OCI-LY1 (cell line): ENCODE measurements around the gene ROPN1L.
A peak's percentile ranks its signal among the peaks of the same experiment; 100 is the strongest.

ENCODE experiments used
- H2AFZ ChIP-seq: fragments of 200-600 bp; sonication (generic), shearing (Covaris generic); 2 replicates; pipeline ENCODE4 v1.6.0; 2014; ENCODE audit warnings: antibody characterized with exemption, mild to moderate bottlenecking, low read length
- H3F3A ChIP-seq: fragments of 200-600 bp; sonication (generic), shearing (Covaris generic); 2 replicates; pipeline ENCODE4 v1.6.0; 2014; ENCODE audit warnings: mild to moderate bottlenecking, antibody characterized with exemption, low read length, moderate library complexity; ENCODE audit not compliant: insufficient read depth
- H3K27ac ChIP-seq: fragments of 200-600 bp; sonication (generic); 2 replicates; pipeline ENCODE4 v1.5.1; 2014; ENCODE audit warnings: low read length, mixed run types, mild to moderate bottlenecking, low read depth; ENCODE audit not compliant: poor library complexity, severe bottlenecking
- H3K27me3 ChIP-seq: fragments of 200-600 bp; sonication (generic); 2 replicates; pipeline ENCODE4 v1.6.0; 2014; ENCODE audit warnings: antibody characterized with exemption, mild to moderate bottlenecking, low read length, moderate library complexity; ENCODE audit not compliant: insufficient read depth
- H3K36me3 ChIP-seq: fragments of 200-600 bp; sonication (generic); 2 replicates; pipeline ENCODE4 v1.6.1; 2014; ENCODE audit warnings: mild to moderate bottlenecking, antibody characterized with exemption, low read length, moderate library complexity, mixed read lengths; ENCODE audit not compliant: insufficient read depth
- H3K4me1 ChIP-seq: fragments of 200-600 bp; sonication (generic); 2 replicates; pipeline ENCODE4 v1.5.1; 2014; ENCODE audit warnings: mild to moderate bottlenecking, low read length, moderate library complexity; ENCODE audit not compliant: insufficient read depth, severe bottlenecking
- H3K4me2 ChIP-seq: fragments of 200-600 bp; sonication (generic), shearing (Covaris generic); 2 replicates; pipeline ENCODE4 v1.6.1; 2014; ENCODE audit warnings: low read length
- H3K4me3 ChIP-seq: fragments of 200-600 bp; sonication (generic); 2 replicates; pipeline ENCODE4 v1.5.1; 2014; ENCODE audit warnings: low read length, low read depth, mild to moderate bottlenecking, mixed read lengths; ENCODE audit not compliant: poor library complexity, severe bottlenecking
- H3K79me2 ChIP-seq: fragments of 200-600 bp; shearing (Covaris generic); 2 replicates; pipeline ENCODE4 v1.6.1; 2016; ENCODE audit warnings: mixed run types, low read length, mixed read lengths; ENCODE audit not compliant: insufficient read depth
- H3K9ac ChIP-seq: fragments of 200-600 bp; sonication (generic), shearing (Covaris generic); 2 replicates; pipeline ENCODE4 v1.6.1; 2014; ENCODE audit warnings: mild to moderate bottlenecking, low read length, mixed read lengths
- H3K9me2 ChIP-seq: fragments of 200-600 bp; sonication (generic), shearing (Covaris generic); 2 replicates; pipeline ENCODE4 v1.6.1; 2014; ENCODE audit warnings: low read depth, mild to moderate bottlenecking, low read length, mixed read lengths
- H3K9me3 ChIP-seq: fragments of 200-600 bp; shearing (Covaris generic); 2 replicates; pipeline ENCODE4 v1.6.1; 2014; ENCODE audit warnings: low read length, mixed read lengths
- H4K20me1 ChIP-seq: fragments of 200-600 bp; sonication (generic), shearing (Covaris generic); 2 replicates; pipeline ENCODE4 v1.6.0; 2016; ENCODE audit warnings: mild to moderate bottlenecking, low read length; ENCODE audit not compliant: insufficient read depth
- EZH2 ChIP-seq: fragments of 200-600 bp; sonication (generic), shearing (Covaris generic); IDR thresholded peaks from 2 replicates; pipeline ENCODE4 v1.8.0; 2017; ENCODE audit warnings: borderline replicate concordance, mixed run types, mild to moderate bottlenecking, antibody characterized with exemption, low read length, moderate library complexity, mixed read lengths
- TF ChIP-seq, protein P1 (sequence below): fragments of 200-600 bp; sonication (generic), shearing (Covaris generic); IDR thresholded peaks from 2 replicates; pipeline ENCODE4 v1.5.1; 2017; ENCODE audit warnings: mild to moderate bottlenecking, antibody characterized with exemption, low read length, moderate library complexity, mixed read lengths

Gene ROPN1L

DNA sequence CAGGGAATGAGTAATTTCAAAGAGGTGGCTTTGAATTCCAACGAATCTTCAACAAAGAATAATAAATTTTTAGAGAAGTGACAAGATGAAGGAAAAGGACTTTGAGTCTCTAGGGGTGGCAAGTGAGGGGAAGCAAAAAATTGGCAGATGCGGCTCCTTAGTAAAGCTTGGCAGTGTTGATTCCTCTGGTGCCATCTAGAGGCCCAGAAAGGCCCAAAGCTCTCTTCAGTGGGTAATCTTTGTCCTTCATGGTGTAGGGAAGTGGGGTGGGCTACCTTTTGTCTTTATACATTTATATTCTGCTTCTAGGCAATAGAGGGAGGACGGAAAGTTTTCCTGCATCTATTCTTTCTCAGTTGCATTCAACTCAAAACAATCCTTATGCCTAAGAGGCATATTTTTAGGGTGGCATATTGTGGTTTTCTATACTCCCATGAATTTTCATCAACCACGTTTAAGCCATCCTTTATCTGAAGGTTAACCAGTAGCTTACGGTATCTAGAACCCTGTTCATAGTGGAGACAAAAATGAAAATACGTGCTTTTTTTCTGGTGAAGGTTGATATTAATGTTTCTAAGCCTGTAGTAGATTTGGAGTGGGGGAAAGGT, 17.5 kb upstream of the ROPN1L start:
- H3K27ac ChIP-seq, result no peak overlapping the region
- no peak overlapping the region for H3K4me2 ChIP-seq
- no peaks in the 10 kb centered on the region for H3K79me2 ChIP-seq
- H3K36me3 ChIP-seq, result peaks cover 93% of the 10 kb centered on the region
- no peaks in the 10 kb centered on the region for H3K9me3 ChIP-seq
- TF ChIP-seq, protein P1, sequence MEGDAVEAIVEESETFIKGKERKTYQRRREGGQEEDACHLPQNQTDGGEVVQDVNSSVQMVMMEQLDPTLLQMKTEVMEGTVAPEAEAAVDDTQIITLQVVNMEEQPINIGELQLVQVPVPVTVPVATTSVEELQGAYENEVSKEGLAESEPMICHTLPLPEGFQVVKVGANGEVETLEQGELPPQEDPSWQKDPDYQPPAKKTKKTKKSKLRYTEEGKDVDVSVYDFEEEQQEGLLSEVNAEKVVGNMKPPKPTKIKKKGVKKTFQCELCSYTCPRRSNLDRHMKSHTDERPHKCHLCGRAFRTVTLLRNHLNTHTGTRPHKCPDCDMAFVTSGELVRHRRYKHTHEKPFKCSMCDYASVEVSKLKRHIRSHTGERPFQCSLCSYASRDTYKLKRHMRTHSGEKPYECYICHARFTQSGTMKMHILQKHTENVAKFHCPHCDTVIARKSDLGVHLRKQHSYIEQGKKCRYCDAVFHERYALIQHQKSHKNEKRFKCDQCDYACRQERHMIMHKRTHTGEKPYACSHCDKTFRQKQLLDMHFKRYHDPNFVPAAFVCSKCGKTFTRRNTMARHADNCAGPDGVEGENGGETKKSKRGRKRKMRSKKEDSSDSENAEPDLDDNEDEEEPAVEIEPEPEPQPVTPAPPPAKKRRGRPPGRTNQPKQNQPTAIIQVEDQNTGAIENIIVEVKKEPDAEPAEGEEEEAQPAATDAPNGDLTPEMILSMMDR, result peak; percentile 54
- no peak for TF ChIP-seq EZH2
- H3K9ac ChIP-seq, result no peak overlapping the region
- no peaks in the 10 kb centered on the region for H3K27me3 ChIP-seq
- H3F3A ChIP-seq, result 0 out of 2 replicates have a peak, but pooled peaks cover 3% of the 10 kb centered on the region
- H3K9me2 ChIP-seq, result no peaks in the 10 kb centered on the region
- H2AFZ ChIP-seq, result no peak overlapping the region
- no peaks in the 10 kb centered on the region for H4K20me1 ChIP-seq
- no peak overlapping the region for H3K4me3 ChIP-seq
- no peaks in the 10 kb centered on the region for H3K4me1 ChIP-seq

DNA sequence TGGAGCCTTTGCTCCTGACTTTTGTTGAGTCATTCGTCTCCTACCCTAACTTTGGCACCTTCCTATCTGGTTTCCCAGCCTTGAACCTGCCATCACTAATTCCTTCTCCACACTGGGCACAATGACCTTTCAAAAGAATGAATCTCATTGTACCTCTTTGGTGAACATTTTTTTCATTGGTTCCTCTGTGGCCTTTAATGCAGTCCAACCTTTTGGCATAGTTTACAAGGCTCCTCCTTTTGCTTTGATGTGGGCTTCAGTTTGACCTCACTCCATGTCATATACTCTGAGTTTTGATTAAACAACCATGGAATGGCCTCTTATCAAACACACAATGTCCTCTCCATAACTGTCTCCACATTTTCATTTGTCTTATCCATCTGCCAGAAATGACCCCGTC, 14.5 kb upstream of the ROPN1L start:
- no peak overlapping the region for H3K4me2 ChIP-seq
- TF ChIP-seq, protein P1, result no peak
- no peak for TF ChIP-seq EZH2
- no peaks in the 10 kb centered on the region for H3K9me3 ChIP-seq
- no peak overlapping the region for H2AFZ ChIP-seq
- H3F3A ChIP-seq, result 0 out of 2 replicates have a peak, but pooled peaks cover 3% of the 10 kb centered on the region
- H3K9ac ChIP-seq, result no peak overlapping the region
- no peak overlapping the region for H3K27ac ChIP-seq
- H3K36me3 ChIP-seq, result peaks cover 93% of the 10 kb centered on the region
- H3K4me1 ChIP-seq, result no peaks in the 10 kb centered on the region
- no peaks in the 10 kb centered on the region for H3K9me2 ChIP-seq
- no peaks in the 10 kb centered on the region for H3K79me2 ChIP-seq
- H3K27me3 ChIP-seq, result no peaks in the 10 kb centered on the region
- H3K4me3 ChIP-seq, result no peak overlapping the region
- no peaks in the 10 kb centered on the region for H4K20me1 ChIP-seq

DNA sequence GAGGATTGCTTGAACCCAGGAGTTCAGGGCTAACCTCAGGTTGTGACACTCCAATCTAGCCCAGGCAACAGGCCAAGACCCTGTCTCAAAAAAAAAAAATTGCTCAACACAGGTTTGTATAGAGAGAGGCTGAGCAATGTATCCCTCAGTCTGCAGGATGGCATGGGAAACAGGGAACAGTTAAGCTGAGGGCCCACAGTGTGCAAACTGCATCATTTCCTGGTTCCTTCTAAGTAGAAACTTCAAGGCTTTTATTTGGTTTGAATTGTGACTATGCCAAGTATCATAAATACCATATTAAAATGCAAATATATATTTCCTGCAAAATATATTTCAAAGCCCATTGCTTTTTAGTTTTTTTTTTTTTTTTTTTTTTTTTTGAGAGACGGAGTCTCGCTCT, 13.7 kb upstream of the ROPN1L start:
- Histone ChIP-seq H3K36me3 (peaks cover 92% of the 10 kb centered on the region), H3K27me3 (no peaks in the 10 kb centered on the region), H3K4me1 (no peaks in the 10 kb centered on the region), H3K9me3 (no peaks in the 10 kb centered on the region), H3K9me2 (no peaks in the 10 kb centered on the region), H4K20me1 (no peaks in the 10 kb centered on the region), H3K9ac (no peak overlapping the region), H2AFZ (no peak overlapping the region), H3K79me2 (no peaks in the 10 kb centered on the region), H3K4me2 (no peak overlapping the region), H3F3A (0 out of 2 replicates have a peak, but pooled peaks cover 3% of the 10 kb centered on the region), H3K4me3 (no peak overlapping the region), H3K27ac (no peak overlapping the region)
- no peak for TF ChIP-seq EZH2
- TF ChIP-seq, protein P1, result no peak
